H1 (cell line): ENCODE measurements around the gene GSDME. TPM values are rescaled to one million over a fixed set of nuclear protein-coding genes. Genes with fewer than 3 reads are reported as not detected.

ENCODE experiments used
- CTCF ChIA-PET: fragments of 300-600 bp; sonication (Branson Sonifier 250); formaldehyde crosslinking; loops from one replicate; lab custom pipeline; 2021; ENCODE audit not compliant: partially characterized antibody; lab: Charles Lee
- POLR2A ChIA-PET: fragments of 300-600 bp; sonication (Branson Sonifier 250); formaldehyde crosslinking; loops from one replicate; lab custom pipeline; 2021; ENCODE audit warnings: inconsistent platforms; ENCODE audit not compliant: partially characterized antibody; lab: Charles Lee
- DNase-seq, 2 experiments: peaks; one replicate each; pipeline versions ENCODE4 v3.0.0 to v3.0.0-alpha.2; 2010 to 2022; ENCODE audit warnings: low spot score in 2 of 2, low read depth in 1 of 2, mixed read lengths in 1 of 2
- FAIRE-seq: peaks from 2 replicates; lab custom pipeline; 2011; peaks lifted over from hg19 to GRCh38; lab: Jason Lieb, UNC
- H2AFZ ChIP-seq: 2 replicates; pipeline ENCODE4 v1.8.1; 2012; ENCODE audit warnings: low read length, inconsistent platforms
- H2AK5ac ChIP-seq: 2 replicates; pipeline ENCODE4 v1.6.1; 2013; ENCODE audit warnings: low read depth, low read length
- H2BK120ac ChIP-seq: replicated peaks from 2 replicates; pipeline ENCODE3; 2013; ENCODE audit warnings: low read depth, low read length, inconsistent platforms
- H2BK12ac ChIP-seq: 2 replicates; pipeline ENCODE4 v1.6.1; 2013; ENCODE audit warnings: low read depth, low read length
- H2BK15ac ChIP-seq: 2 replicates; pipeline ENCODE4 v1.6.1; 2013; ENCODE audit warnings: low read length
- H2BK20ac ChIP-seq: 2 replicates; pipeline ENCODE4 v1.6.1; 2013; ENCODE audit warnings: low read length
- H2BK5ac ChIP-seq: 2 replicates; pipeline ENCODE4 v1.6.1; 2013; ENCODE audit warnings: low read depth, low read length
- H3K14ac ChIP-seq: 2 replicates; pipeline ENCODE4 v1.6.1; 2013; ENCODE audit warnings: inconsistent platforms; ENCODE audit not compliant: insufficient read length
- H3K18ac ChIP-seq: 2 replicates; pipeline ENCODE4 v1.6.1; 2013; ENCODE audit warnings: low read length; ENCODE audit errors: extremely low read depth
- H3K23ac ChIP-seq: 2 replicates; pipeline ENCODE4 v1.6.1; 2013; ENCODE audit warnings: inconsistent platforms; ENCODE audit not compliant: insufficient read length
- H3K23me2 ChIP-seq: 2 replicates; pipeline ENCODE4 v1.6.1; 2013; ENCODE audit warnings: low read depth, low read length
- H3K27ac ChIP-seq: 2 replicates; pipeline ENCODE4 v1.6.1; 2011; ENCODE audit warnings: low read depth, low read length, inconsistent platforms
- H3K27me3 ChIP-seq, 4 experiments: replicated peaks in 1 of 4; 1 replicate in 1 of 4; 2 replicates in 3 of 4; pipeline versions ENCODE4 v1.6.1 to v1.8.1; 2011 to 2013; ENCODE audit warnings: low read length in 3 of 4, mild to moderate bottlenecking in 3 of 4, inconsistent platforms in 2 of 4, mixed read lengths in 2 of 4, moderate library complexity in 1 of 4; ENCODE audit not compliant: control insufficient read depth in 3 of 4, insufficient read depth in 3 of 4; ENCODE audit errors: extremely low read depth in 1 of 4
- H3K36me3 ChIP-seq, 4 experiments: 2 replicates each; pipeline versions ENCODE4 v1.6.1 to v1.8.1; 2011 to 2013; ENCODE audit warnings: mild to moderate bottlenecking in 4 of 4, low read length in 3 of 4, moderate library complexity in 2 of 4, control low read depth in 1 of 4, inconsistent platforms in 1 of 4; ENCODE audit not compliant: insufficient read depth in 4 of 4, control insufficient read depth in 2 of 4
- H3K4ac ChIP-seq: replicated peaks from 2 replicates; pipeline ENCODE3; 2013; ENCODE audit warnings: low read length, low read depth, mixed read lengths, inconsistent platforms; ENCODE audit not compliant: insufficient read length
- H3K4me1 ChIP-seq, 4 experiments: replicated peaks in 1 of 4; 1 replicate in 1 of 4; 2 replicates in 3 of 4; pipeline versions ENCODE4 v1.6.1 to v1.8.1; 2011 to 2013; ENCODE audit warnings: low read length in 3 of 4, inconsistent platforms in 2 of 4, mixed read lengths in 1 of 4; ENCODE audit not compliant: insufficient read depth in 4 of 4, control insufficient read depth in 3 of 4
- H3K4me2 ChIP-seq, 2 experiments: 2 replicates each; pipeline versions ENCODE4 v1.6.1 to v1.8.1; 2011 to 2013; ENCODE audit warnings: low read depth in 2 of 2, low read length in 2 of 2, control low read depth in 1 of 2, inconsistent platforms in 1 of 2, mild to moderate bottlenecking in 1 of 2; ENCODE audit not compliant: insufficient read depth in 1 of 2
- H3K4me3 ChIP-seq, 4 experiments: fragments of 200-600, 300-600 bp in 1 of 4; sonication (generic), shearing (Covaris generic), sonication (Bioruptor Twin) in 1 of 4; 2 replicates each; pipeline versions ENCODE4 v1.5.1 to v1.8.1; 2011 to 2016; ENCODE audit warnings: low read length in 4 of 4, low read depth in 3 of 4, control low read depth in 2 of 4, inconsistent platforms in 2 of 4, mild to moderate bottlenecking in 2 of 4, mixed read lengths in 1 of 4, moderate library complexity in 1 of 4; ENCODE audit not compliant: insufficient read depth in 2 of 4; ENCODE audit errors: extremely low read depth in 1 of 4
- H3K56ac ChIP-seq: replicated peaks from 2 replicates; pipeline ENCODE3; 2013; ENCODE audit warnings: low read depth, mild to moderate bottlenecking, mixed read lengths, low read length, inconsistent platforms; ENCODE audit not compliant: insufficient read length
- H3K79me1 ChIP-seq: 2 replicates; pipeline ENCODE4 v1.6.1; 2013; ENCODE audit warnings: low read depth, low read length, control low read depth
- H3K79me2 ChIP-seq, 2 experiments: 2 replicates each; pipeline versions ENCODE4 v1.6.1 to v1.8.1; 2012 to 2013; ENCODE audit warnings: low read length in 2 of 2, mild to moderate bottlenecking in 2 of 2, inconsistent platforms in 1 of 2; ENCODE audit not compliant: insufficient read depth in 2 of 2, control insufficient read depth in 1 of 2
- H3K9ac ChIP-seq, 4 experiments: replicated peaks in 1 of 4; 1 replicate in 1 of 4; 2 replicates in 3 of 4; pipeline versions ENCODE4 v1.6.1 to v1.8.1; 2011 to 2013; ENCODE audit warnings: low read depth in 3 of 4, low read length in 3 of 4, control low read depth in 2 of 4, mild to moderate bottlenecking in 2 of 4, moderate library complexity in 2 of 4, inconsistent platforms in 1 of 4; ENCODE audit errors: extremely low read depth in 1 of 4
- H3K9me3 ChIP-seq, 2 experiments: 2 replicates each; pipeline versions ENCODE4 v1.6.1 to v1.8.1; 2012 to 2013; ENCODE audit warnings: mild to moderate bottlenecking in 2 of 2, moderate library complexity in 2 of 2, control low read depth in 1 of 2, inconsistent platforms in 1 of 2, low read depth in 1 of 2, low read length in 1 of 2, mixed read lengths in 1 of 2; ENCODE audit not compliant: insufficient read depth in 2 of 2
- H4K20me1 ChIP-seq, 2 experiments: replicated peaks in 1 of 2; 2 replicates each; pipeline versions ENCODE3 to v1.8.1; 2011 to 2013; ENCODE audit warnings: inconsistent platforms in 2 of 2, low read length in 2 of 2, mild to moderate bottlenecking in 1 of 2; ENCODE audit not compliant: insufficient read depth in 2 of 2, control insufficient read depth in 1 of 2
- H4K5ac ChIP-seq: 2 replicates; pipeline ENCODE4 v1.6.1; 2013; ENCODE audit warnings: low read length, low read depth, mixed read lengths, inconsistent platforms; ENCODE audit not compliant: insufficient read length
- H4K8ac ChIP-seq: 2 replicates; pipeline ENCODE4 v1.8.0; 2013; ENCODE audit warnings: mild to moderate bottlenecking, moderate library complexity, low read length, inconsistent platforms; ENCODE audit not compliant: insufficient read depth; ENCODE audit errors: extremely low read depth
- H4K91ac ChIP-seq: replicated peaks from 2 replicates; pipeline ENCODE3; 2013; ENCODE audit warnings: low read length, mixed read lengths, inconsistent platforms; ENCODE audit not compliant: insufficient read length
- CBX5 ChIP-seq: fragments of 300-800, 300-1000 bp; sonication (generic); IDR thresholded peaks from 2 replicates; pipeline ENCODE4 v1.7.1; 2016; ENCODE audit warnings: antibody characterized with exemption, low read length, low read depth
- CHD1 ChIP-seq: IDR thresholded peaks from 2 replicates; pipeline ENCODE4 v1.6.1; 2012; ENCODE audit warnings: low read depth, low read length, improper control_type of control experiment
- EZH2 ChIP-seq: fragments of 200-600 bp; sonication (generic); IDR thresholded peaks from 2 replicates; pipeline ENCODE4 v1.7.1; 2012; ENCODE audit warnings: low read depth, mild to moderate bottlenecking, moderate library complexity, low read length, inconsistent platforms; ENCODE audit not compliant: severe bottlenecking
- HDAC6 ChIP-seq: IDR thresholded peaks from one replicate; pipeline ENCODE4 v1.7.1; 2012; ENCODE audit warnings: low read depth, mild to moderate bottlenecking, inconsistent platforms, low read length, moderate library complexity
- RXRA ChIP-seq: IDR thresholded peaks from 2 replicates; pipeline ENCODE4 v1.6.1; 2011; ENCODE audit warnings: low read depth, mild to moderate bottlenecking, low read length, moderate library complexity; ENCODE audit not compliant: insufficient read depth
- SIN3A ChIP-seq, 2 experiments: IDR thresholded peaks in 1 of 2; conservative IDR thresholded peaks in 1 of 2; 2 replicates each; pipeline ENCODE4 v1.6.1; 2011 to 2012; ENCODE audit warnings: low read length in 2 of 2, improper control_type of control experiment in 1 of 2, low read depth in 1 of 2, mild to moderate bottlenecking in 1 of 2
- TCF12 ChIP-seq: IDR thresholded peaks from 2 replicates; pipeline ENCODE4 v1.6.1; 2011; ENCODE audit warnings: low read depth, mild to moderate bottlenecking, low read length
- USF2 ChIP-seq: IDR thresholded peaks from 2 replicates; pipeline ENCODE4 v1.6.1; 2011; ENCODE audit warnings: low read length, improper control_type of control experiment
- YY1 ChIP-seq: IDR thresholded peaks from 2 replicates; pipeline ENCODE4 v1.6.1; 2011; ENCODE audit warnings: low read depth, mild to moderate bottlenecking, low read length
- ZNF274 ChIP-seq: IDR thresholded peaks from 2 replicates; pipeline ENCODE4 v1.7.0; 2012; ENCODE audit warnings: low read length, borderline replicate concordance; ENCODE audit errors: extremely low read depth
- WGBS, 2 experiments: shearing (Covaris generic) in 1 of 2; methylation state at CpG; one replicate each; pipeline versions ENCODE4 v1.1.6 to v1.1.7; 2013 to 2015; ENCODE audit warnings: low lambda C conversion rate in 2 of 2, mixed read lengths in 2 of 2, inconsistent platforms in 1 of 2, low coverage in 1 of 2, missing lambda C conversion rate in 1 of 2; ENCODE audit not compliant: insufficient replicate concordance in 2 of 2, insufficient coverage in 1 of 2, insufficient read length in 1 of 2; ENCODE audit errors: extremely low coverage in 1 of 2, missing lambda C conversion rate in 1 of 2; 5-methylcytosine and 5-hydroxymethylcytosine counted together
- polyA plus RNA-seq, 7 experiments: library from polyadenylated mRNA; depleted of rRNA in 3 of 7; stranded (reverse) in 5 of 7; unstranded in 2 of 7; fragments of >200 nt in 5 of 7; fragments of 200-250 nt in 2 of 7; gene quantifications; 1 replicate in 5 of 7; 2 replicates in 1 of 7; 4 replicates in 1 of 7; pipeline versions ENCODE4 v1.2.1 to v1.2.3, GENCODE V29; 2011 to 2013; ENCODE audit warnings: missing spikeins in 2 of 7, mixed read lengths in 2 of 7
- total RNA-seq: library from RNA; stranded (reverse); fragmentation: NEBNext Ultra II Directional; extraction: Animal tissue kit (Norgen Biotek cat#: 25700); gene quantifications from 2 replicates; pipeline ENCODE4 v1.2.1, GENCODE V29; 2021
- TF ChIP-seq, protein P1 (sequence below), 3 experiments: IDR thresholded peaks; 1 replicate in 2 of 3; 2 replicates in 1 of 3; pipeline versions ENCODE4 v1.5.1 to v1.6.1; 2011; ENCODE audit warnings: low read length in 3 of 3, mild to moderate bottlenecking in 3 of 3, inconsistent platforms in 2 of 3, low read depth in 1 of 3, moderate library complexity in 1 of 3; ENCODE audit not compliant: insufficient read depth in 1 of 3; ENCODE audit errors: control extremely low read depth in 1 of 3

The GSDME gene
- total and polyA plus RNA-seq, 2 of the 8 experiments (the other 6 are each of a cell fraction or from before 2014, with no cell fraction given): 5.4 to 7.6 TPM

- H2AK5ac ChIP-seq: no peak overlapping the region
- no peak overlapping the region for H3K4me3 ChIP-seq
- H4K5ac ChIP-seq: no peak overlapping the region
- H4K8ac ChIP-seq: no peak overlapping the region
- H3K79me1 ChIP-seq: no peaks in the 10 kb centered on the region
- H3K36me3 ChIP-seq: peaks cover 0 to 8% (median 0%) of the 10 kb centered on the region in 4 experiments; a peak in 2 of 8 replicates
- no peak overlapping the region for H3K23ac ChIP-seq
- no peak for FAIRE-seq
- 90% methylated on average over 2 of the region's 2 CpGs; no CpG with 5 or more reads in 1 of the 2 experiments for WGBS, 2 experiments
- H4K91ac ChIP-seq: no peak overlapping the region
- no peak overlapping the region for H2AFZ ChIP-seq
- H3K9me3 ChIP-seq: no peaks in the 10 kb centered on the region
- no peak overlapping the region for H3K27ac ChIP-seq
- no peaks in the 10 kb centered on the region for H3K23me2 ChIP-seq
- H3K9ac ChIP-seq: no peak overlapping the region
- ChIA-PET POLR2A (no interaction called here), CTCF (no interaction called here)
- H2BK15ac ChIP-seq: no peak overlapping the region
- no peak overlapping the region for H3K56ac ChIP-seq
- no peaks in the 10 kb centered on the region for H3K4me1 ChIP-seq
- H3K18ac ChIP-seq: no peak overlapping the region
- no peak overlapping the region for H3K14ac ChIP-seq
- no peak overlapping the region for H3K4ac ChIP-seq
- H3K4me2 ChIP-seq: no peak overlapping the region
- peaks cover 0 to 2% of the 10 kb centered on the region in 2 experiments for H4K20me1 ChIP-seq
- no peak overlapping the region for H2BK20ac ChIP-seq
- no peak overlapping the region for H2BK5ac ChIP-seq
- H2BK120ac ChIP-seq: no peak overlapping the region
- H3K27me3 ChIP-seq: no peaks in the 10 kb centered on the region
- no peaks in the 10 kb centered on the region for H3K79me2 ChIP-seq
- no peak overlapping the region for H2BK12ac ChIP-seq
- no peak for DNase-seq
- TF ChIP-seq YY1 (no peak), HDAC6 (no peak), TCF12 (no peak), CBX5 (no peak), EZH2 (no peak), SIN3A (conservative IDR thresholded peaks at IDR 0.05 in 1 of 2, IDR thresholded peaks at IDR 0.05 in 1 of 2; ENCODE audit: low read depth in 1 of 2, low read length in 2 of 2) (no peak), RXRA (no peak), ZNF274 (no peak), CHD1 (no peak), USF2 (no peak)
- TF ChIP-seq, protein P1, sequence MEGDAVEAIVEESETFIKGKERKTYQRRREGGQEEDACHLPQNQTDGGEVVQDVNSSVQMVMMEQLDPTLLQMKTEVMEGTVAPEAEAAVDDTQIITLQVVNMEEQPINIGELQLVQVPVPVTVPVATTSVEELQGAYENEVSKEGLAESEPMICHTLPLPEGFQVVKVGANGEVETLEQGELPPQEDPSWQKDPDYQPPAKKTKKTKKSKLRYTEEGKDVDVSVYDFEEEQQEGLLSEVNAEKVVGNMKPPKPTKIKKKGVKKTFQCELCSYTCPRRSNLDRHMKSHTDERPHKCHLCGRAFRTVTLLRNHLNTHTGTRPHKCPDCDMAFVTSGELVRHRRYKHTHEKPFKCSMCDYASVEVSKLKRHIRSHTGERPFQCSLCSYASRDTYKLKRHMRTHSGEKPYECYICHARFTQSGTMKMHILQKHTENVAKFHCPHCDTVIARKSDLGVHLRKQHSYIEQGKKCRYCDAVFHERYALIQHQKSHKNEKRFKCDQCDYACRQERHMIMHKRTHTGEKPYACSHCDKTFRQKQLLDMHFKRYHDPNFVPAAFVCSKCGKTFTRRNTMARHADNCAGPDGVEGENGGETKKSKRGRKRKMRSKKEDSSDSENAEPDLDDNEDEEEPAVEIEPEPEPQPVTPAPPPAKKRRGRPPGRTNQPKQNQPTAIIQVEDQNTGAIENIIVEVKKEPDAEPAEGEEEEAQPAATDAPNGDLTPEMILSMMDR (IDR thresholded peaks at IDR 0.05; ENCODE audit: control extremely low read depth in 1 of 3, insufficient read depth in 1 of 3, low read depth in 1 of 3, low read length in 3 of 3): no peak
Measured at GRCh38 chr7:24692592-24692991, 64.7 kb downstream of the GSDME start.
